Cardiac fibroblast (primary cell): Measurements from ENCODE around the gene TGIF1.
"Not testable (repeated sequence)": the region's sequence is repeated elsewhere in the genome, so short reads cannot be mapped to it uniquely, and the experiment has no call there.

Experiments
- DNase-seq, 2 donors: peaks; one replicate each; pipeline versions ENCODE4 v3.0.0 to v3.0.0-alpha.2; 2010; ENCODE audit warnings: low read depth in 2 of 2
- H3K4me3 ChIP-seq, 2 donors: replicated peaks in 1 of 2; 1 replicate in 1 of 2; 2 replicates in 1 of 2; pipeline ENCODE4 v1.5.1; 2011; ENCODE audit warnings: low read depth in 2 of 2, low read length in 2 of 2, mild to moderate bottlenecking in 2 of 2, moderate library complexity in 1 of 2
- CTCF ChIP-seq: IDR thresholded peaks from one replicate; pipeline ENCODE4 v1.5.1; 2011; ENCODE audit warnings: low read depth, mild to moderate bottlenecking, low read length, inconsistent platforms

TGIF1 gene

GRCh38 chr18:3409811-3410210, 40.2 kb upstream of the TGIF1 start:
- no peak for DNase-seq
- TF ChIP-seq CTCF = no peak
- H3K4me3 ChIP-seq = no peak overlapping the region

GRCh38 chr18:3410273-3410672, 39.7 kb upstream of the TGIF1 start:
- TF ChIP-seq CTCF = no peak
- DNase-seq = no peak
- no peak overlapping the region for H3K4me3 ChIP-seq

- not testable (repeated sequence) for H3K4me3 ChIP-seq
These were observed 39.1 kb upstream of the TGIF1 start for GRCh38 chr18:3410876-3411275.

GRCh38 chr18:3411327-3411726, 38.6 kb upstream of the TGIF1 start:
- no peak overlapping the region for H3K4me3 ChIP-seq
- TF ChIP-seq CTCF = no peak
- no peak for DNase-seq

More at GRCh38 chr18:3410876-3411275, 39.1 kb upstream of the TGIF1 start:
- DNase-seq = not testable (repeated sequence)

- H3K4me3 ChIP-seq = peak overlapping the region in 1 of 2 donors; percentile 39
These were observed 38.1 kb upstream of the TGIF1 start for GRCh38 chr18:3411854-3412268.

GRCh38 chr18:3412528-3412927, 37.4 kb upstream of the TGIF1 start:
- not testable (repeated sequence) for H3K4me3 ChIP-seq
- DNase-seq = peak; percentile 13 to 17

More at GRCh38 chr18:3411854-3412268, 38.1 kb upstream of the TGIF1 start:
- peak; percentile 5 to 19 for DNase-seq
- TF ChIP-seq CTCF = no peak

GRCh38 chr18:3415110-3415509, 34.9 kb upstream of the TGIF1 start:
- DNase-seq = no peak
- H3K4me3 ChIP-seq = no peak overlapping the region
- TF ChIP-seq CTCF = no peak

- no peak overlapping the region for H3K4me3 ChIP-seq
- no peak for DNase-seq
- no peak for TF ChIP-seq CTCF
These were observed 31.9 kb upstream of the TGIF1 start for GRCh38 chr18:3418083-3418482.
